Activated naive CD8-positive, alpha-beta T cell treated with anti-CD3 and anti-CD28 coated beads, Interleukin-2, amount 10 ng/mL, durations not matched to agents 7 days and 5 days (primary cell): Measurements from ENCODE around the gene NOS3. TPM values are rescaled to one million over a fixed set of nuclear protein-coding genes. Genes with fewer than 3 reads are reported as not detected.
"Not testable (repeated sequence)": the region's sequence is repeated elsewhere in the genome, so short reads cannot be mapped to it uniquely, and the experiment has no call there.

Experiments
- ATAC-seq: fragments of 150-1000 bp; cut with Tn5 transposase; one replicate; pipeline ENCODE4 v1.10.0; 2021; ENCODE audit warnings: low read depth, moderate library complexity
- POLR2A ChIA-PET: fragments of 350-600 bp; sonication (Branson Sonifier 250); formaldehyde crosslinking; loops from one replicate; lab custom pipeline; 2021; ENCODE audit warnings: antibody characterized with exemption; lab: Charles Lee
- DNase-seq: peaks from one replicate; pipeline ENCODE4 v3.0.0; 2021
- H3K27ac Mint-ChIP-seq: one replicate; pipeline ENCODE4 v1.8.0; 2022; ENCODE audit warnings: mild to moderate bottlenecking, mixed read lengths
- H3K27me3 Mint-ChIP-seq: one replicate; pipeline ENCODE4 v1.8.0; 2022; ENCODE audit warnings: mild to moderate bottlenecking, moderate library complexity, mixed read lengths
- H3K36me3 Mint-ChIP-seq: one replicate; pipeline ENCODE4 v1.8.0; 2021; ENCODE audit warnings: mild to moderate bottlenecking, mixed read lengths
- H3K4me1 Mint-ChIP-seq: one replicate; pipeline ENCODE4 v1.8.0; 2021; ENCODE audit warnings: mixed read lengths
- H3K4me3 Mint-ChIP-seq: one replicate; pipeline ENCODE4 v1.8.0; 2022; ENCODE audit warnings: mild to moderate bottlenecking, moderate library complexity, mixed read lengths
- H3K9me3 Mint-ChIP-seq: one replicate; pipeline ENCODE4 v1.8.0; 2021; ENCODE audit warnings: mixed read lengths
- total RNA-seq, 2 experiments: library from RNA; stranded (reverse); gene quantifications; one replicate each; pipeline ENCODE4 v1.2.3, GENCODE V29; 2021

NOS3 gene
- total RNA-seq, 2 experiments from 2014 or later = 12.5 to 15.8 TPM

GRCh38 chr7:151008511-151009323, 17.9 kb downstream of the NOS3 start:
- Mint-ChIP-seq H3K27me3 (no peaks in the 10 kb centered on the region), H3K27ac (peak overlapping the region; percentile 89), H3K36me3 (peaks cover 3% of the 10 kb centered on the region), H3K4me1 (peaks cover 39% of the 10 kb centered on the region), H3K4me3 (peak overlapping the region; percentile 79), H3K9me3 (no peaks in the 10 kb centered on the region)
- POLR2A ChIA-PET = interaction anchor here (0.7 to 4.5 kb wide), 7 partner anchors 9 to 96 kb away, joined by 3 to 30 read pairs (median 5); partner anchors contain the start of gene ABCB8
- peak; percentile 51 for ATAC-seq
- DNase-seq = peak; percentile 87

- DNase-seq (no peak), ATAC-seq (no peak)
- H3K9me3 Mint-ChIP-seq = no peaks in the 10 kb centered on the region
- H3K36me3 Mint-ChIP-seq = peaks cover 5% of the 10 kb centered on the region
- H3K4me1 Mint-ChIP-seq = peaks cover 43% of the 10 kb centered on the region
- no peaks in the 10 kb centered on the region for H3K27me3 Mint-ChIP-seq
- peak overlapping the region; percentile 93 for H3K27ac Mint-ChIP-seq
- POLR2A ChIA-PET = interaction anchor here (0.6 to 2.2 kb wide), 8 partner anchors 10 to 142 kb away, joined by 3 to 11 read pairs (median 4); partner anchors contain the start of gene ABCB8
- peak overlapping the region; percentile 80 for H3K4me3 Mint-ChIP-seq
These were observed 18.7 kb downstream of the NOS3 start for GRCh38 chr7:151009327-151010036.

GRCh38 chr7:151010037-151010306, 19.2 kb downstream of the NOS3 start:
- POLR2A ChIA-PET = interaction anchor here (0.6 to 2.2 kb wide), 6 partner anchors 9 to 143 kb away, joined by 3 to 11 read pairs (median 3); no protein-coding TSS in a partner anchor
- H3K27ac Mint-ChIP-seq = peak overlapping the region; percentile 93
- peak overlapping the region; percentile 80 for H3K4me3 Mint-ChIP-seq
- DNase-seq = no peak
- H3K27me3 Mint-ChIP-seq = no peaks in the 10 kb centered on the region
- peaks cover 5% of the 10 kb centered on the region for H3K36me3 Mint-ChIP-seq
- H3K4me1 Mint-ChIP-seq = peaks cover 48% of the 10 kb centered on the region
- H3K9me3 Mint-ChIP-seq = no peaks in the 10 kb centered on the region
- no peak for ATAC-seq

- ATAC-seq (peak; percentile 25), DNase-seq (peak; percentile 60)
- Mint-ChIP-seq H3K4me1 (peaks cover 53% of the 10 kb centered on the region), H3K27me3 (no peaks in the 10 kb centered on the region), H3K9me3 (no peaks in the 10 kb centered on the region), H3K4me3 (peak overlapping the region; percentile 80), H3K36me3 (peaks cover 5% of the 10 kb centered on the region), H3K27ac (peak overlapping the region; percentile 93)
- POLR2A ChIA-PET = interaction anchor here (0.7 to 2.2 kb wide), 7 partner anchors 9 to 101 kb away, joined by 3 to 11 read pairs (median 3); no protein-coding TSS in a partner anchor
These were observed 19.7 kb downstream of the NOS3 start for GRCh38 chr7:151010307-151011096.

GRCh38 chr7:151011097-151011409, 20.2 kb downstream of the NOS3 start:
- ATAC-seq (no peak), DNase-seq (no peak)
- Mint-ChIP-seq H3K36me3 (peaks cover 5% of the 10 kb centered on the region), H3K9me3 (no peaks in the 10 kb centered on the region), H3K27ac (peak overlapping the region; percentile 93), H3K4me3 (peak overlapping the region; percentile 80), H3K4me1 (peaks cover 55% of the 10 kb centered on the region), H3K27me3 (no peaks in the 10 kb centered on the region)
- POLR2A ChIA-PET = interaction anchor here (0.9 to 2.2 kb wide), 4 partner anchors 8 to 48 kb away, joined by 3 to 11 read pairs (median 4); no protein-coding TSS in a partner anchor

- POLR2A ChIA-PET = interaction anchor here (0.9 to 2.2 kb wide), 5 partner anchors 8 to 71 kb away, joined by 3 to 11 read pairs (median 4); partner anchors contain the start of gene TMUB1
- Mint-ChIP-seq H3K27ac (peak overlapping the region; percentile 76), H3K4me3 (peak overlapping the region; percentile 28), H3K4me1 (peaks cover 59% of the 10 kb centered on the region)
- H3K36me3 Mint-ChIP-seq, DNase-seq, ATAC-seq, H3K27me3 Mint-ChIP-seq, H3K9me3 Mint-ChIP-seq: not testable (repeated sequence)
These were observed 20.8 kb downstream of the NOS3 start for GRCh38 chr7:151011616-151012015.

GRCh38 chr7:151012031-151012692, 21.3 kb downstream of the NOS3 start:
- Mint-ChIP-seq H3K4me1 (peaks cover 61% of the 10 kb centered on the region), H3K36me3 (peaks cover 5% of the 10 kb centered on the region), H3K27ac (peak overlapping the region; percentile 76), H3K4me3 (peak overlapping the region; percentile 54), H3K9me3 (no peaks in the 10 kb centered on the region), H3K27me3 (no peaks in the 10 kb centered on the region)
- DNase-seq (no peak), ATAC-seq (no peak)
- POLR2A ChIA-PET = interaction anchor here (1.1 kb wide), 1 partner anchor 71 kb away, joined by 4 read pairs; the partner anchor contains the start of gene TMUB1

- H3K36me3 Mint-ChIP-seq = peaks cover 5% of the 10 kb centered on the region
- POLR2A ChIA-PET = interaction anchor here (0.9 to 1.1 kb wide), 2 partner anchors 19 to 68 kb away, joined by 3 to 4 read pairs; partner anchors contain the start of gene FASTK
- H3K9me3 Mint-ChIP-seq = no peaks in the 10 kb centered on the region
- peak overlapping the region; percentile 54 for H3K4me3 Mint-ChIP-seq
- peaks cover 62% of the 10 kb centered on the region for H3K4me1 Mint-ChIP-seq
- DNase-seq (no peak), ATAC-seq (no peak)
- H3K27me3 Mint-ChIP-seq = no peaks in the 10 kb centered on the region
- H3K27ac Mint-ChIP-seq = peak overlapping the region; percentile 76
These were observed 22.1 kb downstream of the NOS3 start for GRCh38 chr7:151012911-151013347.

- DNase-seq (no peak), ATAC-seq (no peak)
- Mint-ChIP-seq H3K9me3 (no peaks in the 10 kb centered on the region), H3K4me3 (peak overlapping the region; percentile 93), H3K36me3 (peaks cover 5% of the 10 kb centered on the region), H3K27me3 (no peaks in the 10 kb centered on the region), H3K4me1 (peaks cover 62% of the 10 kb centered on the region), H3K27ac (peak overlapping the region; percentile 98)
- POLR2A ChIA-PET = interaction anchor here (0.8 to 1.1 kb wide), 5 partner anchors 15 to 67 kb away, joined by 3 to 9 read pairs (median 4); partner anchors contain the start of genes ABCB8, FASTK and SLC4A2
These were observed 22.5 kb downstream of the NOS3 start for GRCh38 chr7:151013356-151013732.

- Mint-ChIP-seq H3K27me3 (peaks cover 2% of the 10 kb centered on the region), H3K4me1 (peaks cover 61% of the 10 kb centered on the region), H3K27ac (peak overlapping the region; percentile 98), H3K4me3 (peak overlapping the region; percentile 93), H3K36me3 (peaks cover 5% of the 10 kb centered on the region), H3K9me3 (no peaks in the 10 kb centered on the region)
- peak; percentile 57 for ATAC-seq
- peak; percentile 90 for DNase-seq
- POLR2A ChIA-PET = interaction anchor here (0.8 to 1.4 kb wide), 8 partner anchors 12 to 67 kb away, joined by 3 to 9 read pairs (median 4); partner anchors contain the start of genes ABCB8, FASTK and SLC4A2
These were observed 23.1 kb downstream of the NOS3 start for GRCh38 chr7:151013733-151014497.

- POLR2A ChIA-PET = interaction anchor here (0.6 to 1.4 kb wide), 5 partner anchors 11 to 109 kb away, joined by 3 to 4 read pairs (median 3); partner anchors contain the start of gene FASTK
These were observed 24.1 kb downstream of the NOS3 start for GRCh38 chr7:151014950-151015349.

More at GRCh38 chr7:151014950-151015349, 24.1 kb downstream of the NOS3 start:
- ATAC-seq (no peak), DNase-seq (no peak)
- Mint-ChIP-seq H3K4me1 (peaks cover 63% of the 10 kb centered on the region), H3K36me3 (peaks cover 5% of the 10 kb centered on the region), H3K27ac (peak overlapping the region; percentile 98), H3K4me3 (peak overlapping the region; percentile 93), H3K27me3 (peaks cover 8% of the 10 kb centered on the region), H3K9me3 (no peaks in the 10 kb centered on the region)
